NCI-H510A (cell line): ENCODE results near the gene DLAT.
"Not testable (repeated sequence)": the region's sequence is repeated elsewhere in the genome, so short reads cannot be mapped to it uniquely, and the experiment has no call there.

ENCODE experiments used
- DNase-seq: peaks from one replicate; lab custom pipeline; 2025; lab: John Stamatoyannopoulos, UW

DLAT gene

GRCh38 chr11:112049777-112050176, 24.6 kb downstream of the DLAT start:
- no peak for DNase-seq

GRCh38 chr11:112050721-112051120, 25.5 kb downstream of the DLAT start:
- DNase-seq, result no peak

GRCh38 chr11:112051768-112052167, 26.6 kb downstream of the DLAT start:
- DNase-seq, result no peak

- no peak for DNase-seq
Observed at GRCh38 chr11:112057170-112057569, 32.0 kb downstream of the DLAT start.

- DNase-seq, result no peak
Observed at GRCh38 chr11:112058103-112058502, 32.9 kb downstream of the DLAT start.

- DNase-seq, result no peak
Observed at GRCh38 chr11:112062923-112063322, 37.7 kb downstream of the DLAT start.

GRCh38 chr11:112073941-112074811, 49.0 kb downstream of the DLAT start, which contains the start of the genes NKAPD1 and PIH1D2:
Gene NKAPD1 (plus strand): TSS chr11:112074299. CDS start chr11:112075575, 1,276 bp downstream.
Gene PIH1D2 (minus strand): TSS chr11:112074017. CDS start chr11:112073174, 843 bp downstream.
- DNase-seq, result peak; percentile 74

GRCh38 chr11:112082729-112083128, 57.5 kb downstream of the DLAT start:
- DNase-seq, result no peak

GRCh38 chr11:112085822-112086421, 60.7 kb downstream of the DLAT start:
- DNase-seq, result no peak

GRCh38 chr11:112086422-112087191, 61.4 kb downstream of the DLAT start, which contains the start of the genes SDHD and TIMM8B:
Gene SDHD (plus strand): TSS chr11:112086873. CDS start chr11:112086908, 35 bp downstream.
Gene TIMM8B (minus strand): TSS chr11:112086756. CDS start chr11:112086723, 33 bp downstream.
- DNase-seq, result peak; percentile 87

- no peak for DNase-seq
Observed at GRCh38 chr11:112087212-112087611, 62.0 kb downstream of the DLAT start.

- not testable (repeated sequence) for DNase-seq
Observed at GRCh38 chr11:112095302-112095701, 70.1 kb downstream of the DLAT start.

- DNase-seq, result no peak
Observed at GRCh38 chr11:112096194-112096593, 71.0 kb downstream of the DLAT start.

- no peak for DNase-seq
Observed at GRCh38 chr11:112097734-112098528, 72.7 kb downstream of the DLAT start.

- no peak for DNase-seq
Observed at GRCh38 chr11:112100462-112100861, 75.3 kb downstream of the DLAT start.

- DNase-seq, result no peak
Observed at GRCh38 chr11:112103446-112103845, 78.2 kb downstream of the DLAT start.

- DNase-seq, result no peak
Observed at GRCh38 chr11:112106070-112106469, 80.9 kb downstream of the DLAT start.
